Mesendoderm (in vitro differentiated cells): Measurements from ENCODE around the gene TGFB1I1.

Source experiments
- DNase-seq: peaks from one replicate; pipeline ENCODE4 v3.0.0; 2013
- H2AK5ac ChIP-seq: 2 replicates; pipeline ENCODE4 v1.6.1; 2013; ENCODE audit warnings: low read length, inconsistent platforms
- H2BK120ac ChIP-seq: 2 replicates; pipeline ENCODE4 v1.6.1; 2013; ENCODE audit warnings: low read depth, mild to moderate bottlenecking, low read length, moderate library complexity, mixed read lengths
- H2BK15ac ChIP-seq: replicated peaks from 2 replicates; pipeline ENCODE4 v1.6.1; 2013; ENCODE audit warnings: low read depth, mild to moderate bottlenecking, moderate library complexity
- H2BK5ac ChIP-seq: 2 replicates; pipeline ENCODE4 v1.6.1; 2013; ENCODE audit warnings: low read length, inconsistent platforms
- H3K18ac ChIP-seq: 2 replicates; pipeline ENCODE4 v1.6.1; 2013; ENCODE audit warnings: mild to moderate bottlenecking, low read length, mixed read lengths
- H3K23ac ChIP-seq: one replicate; pipeline ENCODE4 v1.6.1; 2013; ENCODE audit warnings: low read length
- H3K27ac ChIP-seq: 2 replicates; pipeline ENCODE4 v1.5.1; 2013; ENCODE audit warnings: low read depth, mild to moderate bottlenecking, inconsistent platforms, low read length, moderate library complexity
- H3K27me3 ChIP-seq: 2 replicates; pipeline ENCODE4 v1.6.1; 2013; ENCODE audit warnings: low read length, control low read depth, mild to moderate bottlenecking, inconsistent platforms; ENCODE audit not compliant: insufficient read depth, poor library complexity
- H3K36me3 ChIP-seq: 2 replicates; pipeline ENCODE4 v1.6.1; 2013; ENCODE audit warnings: low read length, inconsistent platforms; ENCODE audit not compliant: control insufficient read depth, insufficient read depth
- H3K4ac ChIP-seq: one replicate; pipeline ENCODE4 v1.6.1; 2013; ENCODE audit warnings: low read depth, mild to moderate bottlenecking, low read length, moderate library complexity
- H3K4me1 ChIP-seq: 2 replicates; pipeline ENCODE4 v1.6.1; 2013; ENCODE audit warnings: low read depth, low read length, inconsistent platforms; ENCODE audit not compliant: control insufficient read depth
- H3K4me2 ChIP-seq: 2 replicates; pipeline ENCODE4 v1.6.1; 2013; ENCODE audit warnings: low read length
- H3K4me3 ChIP-seq: 2 replicates; pipeline ENCODE4 v1.5.1; 2013; ENCODE audit warnings: mild to moderate bottlenecking, low read length
- H3K56ac ChIP-seq: one replicate; pipeline ENCODE4 v1.6.1; 2013; ENCODE audit warnings: low read length
- H3K79me1 ChIP-seq: 2 replicates; pipeline ENCODE4 v1.6.1; 2013; ENCODE audit warnings: low read length, inconsistent platforms
- H3K79me2 ChIP-seq: 2 replicates; pipeline ENCODE4 v1.6.1; 2013; ENCODE audit warnings: mild to moderate bottlenecking, low read length; ENCODE audit not compliant: control insufficient read depth, insufficient read depth
- H3K9ac ChIP-seq: 2 replicates; pipeline ENCODE4 v1.6.1; 2013; ENCODE audit warnings: low read length, inconsistent platforms
- H4K5ac ChIP-seq: one replicate; pipeline ENCODE4 v1.6.1; 2013; ENCODE audit warnings: low read length
- H4K8ac ChIP-seq: one replicate; pipeline ENCODE4 v1.6.1; 2013; ENCODE audit warnings: low read depth, mild to moderate bottlenecking, control low read depth, low read length, moderate library complexity
- WGBS: extraction: QIAGEN DNeasy Blood & Tissue Kit; methylation state at CpG from one replicate; pipeline ENCODE4 v1.1.7; 2013; ENCODE audit warnings: low lambda C conversion rate, missing lambda C conversion rate; ENCODE audit not compliant: insufficient coverage; ENCODE audit errors: extremely low coverage; 5-methylcytosine and 5-hydroxymethylcytosine counted together

TGFB1I1 gene

GRCh38 chr16:31513126-31513525 lies 41.2 kb downstream of the TGFB1I1 start:
- no CpG with 5 or more reads among the region's 6 CpGs for WGBS
- Histone ChIP-seq H3K27ac (no peak overlapping the region), H3K27me3 (no peaks in the 10 kb centered on the region), H2BK15ac (no peak overlapping the region), H4K8ac (no peak overlapping the region), H2AK5ac (no peak overlapping the region), H3K36me3 (no peaks in the 10 kb centered on the region), H2BK120ac (no peak overlapping the region), H3K4me1 (peaks cover 2% of the 10 kb centered on the region), H2BK5ac (no peak overlapping the region), H3K23ac (no peak overlapping the region), H4K5ac (no peak overlapping the region), H3K79me1 (no peaks in the 10 kb centered on the region), H3K18ac (no peak overlapping the region), H3K4me2 (no peak overlapping the region), H3K9ac (no peak overlapping the region), H3K79me2 (no peaks in the 10 kb centered on the region), H3K56ac (no peak overlapping the region), H3K4ac (no peak overlapping the region), H3K4me3 (no peak overlapping the region)
- DNase-seq: no peak

- H3K27me3 ChIP-seq: no peaks in the 10 kb centered on the region
- no peak overlapping the region for H3K9ac ChIP-seq
Measured at GRCh38 chr16:31513884-31514283, 41.9 kb downstream of the TGFB1I1 start.

DNA sequence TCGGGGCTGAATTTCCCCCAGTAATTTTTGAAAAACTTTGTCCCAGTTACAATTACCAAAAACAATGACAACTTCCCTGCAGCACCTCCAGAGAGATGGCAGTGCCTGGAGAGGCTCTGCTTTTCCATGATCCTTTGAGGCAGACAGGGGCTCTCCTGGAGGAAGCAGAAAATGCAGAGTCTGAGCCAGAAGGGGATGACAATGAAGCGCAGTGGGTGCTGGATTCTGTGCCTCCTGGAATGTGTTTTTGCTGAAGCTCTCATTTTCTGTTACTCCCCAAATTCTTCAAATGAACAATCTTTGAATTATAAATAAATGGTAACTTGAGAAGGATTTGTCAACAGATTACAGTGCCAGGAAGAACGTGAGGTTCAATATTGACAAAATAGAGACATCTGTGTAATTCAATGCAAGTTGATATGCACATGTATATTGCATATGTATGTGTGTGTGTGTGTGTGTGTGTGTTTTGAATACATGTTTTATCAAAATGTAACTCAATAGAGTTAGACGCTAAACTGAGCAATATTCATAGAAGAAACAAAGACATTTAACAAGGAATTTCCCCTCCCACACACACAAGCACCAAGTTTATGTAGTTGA lies 45.9 kb downstream of the TGFB1I1 start:
- Histone ChIP-seq H2BK120ac (no peak overlapping the region), H3K18ac (no peak overlapping the region), H2BK5ac (no peak overlapping the region), H3K4me2 (no peak overlapping the region), H3K4me3 (no peak overlapping the region), H4K5ac (no peak overlapping the region), H3K4me1 (no peaks in the 10 kb centered on the region), H4K8ac (no peak overlapping the region), H3K79me1 (no peaks in the 10 kb centered on the region), H3K56ac (no peak overlapping the region), H2BK15ac (no peak overlapping the region), H3K36me3 (no peaks in the 10 kb centered on the region), H3K79me2 (no peaks in the 10 kb centered on the region), H3K9ac (no peak overlapping the region), H3K23ac (no peak overlapping the region), H2AK5ac (no peak overlapping the region), H3K4ac (no peak overlapping the region), H3K27me3 (no peaks in the 10 kb centered on the region), H3K27ac (no peak overlapping the region)
- no peak for DNase-seq
- WGBS: no CpG with 5 or more reads among the region's 4 CpGs

More at GRCh38 chr16:31513884-31514283, 41.9 kb downstream of the TGFB1I1 start:
- Histone ChIP-seq H3K4ac (no peak overlapping the region), H3K27ac (no peak overlapping the region), H2BK5ac (no peak overlapping the region), H3K56ac (no peak overlapping the region), H4K5ac (no peak overlapping the region), H3K79me2 (no peaks in the 10 kb centered on the region), H4K8ac (no peak overlapping the region), H3K4me2 (no peak overlapping the region), H2AK5ac (no peak overlapping the region), H3K4me1 (peaks cover 2% of the 10 kb centered on the region), H2BK120ac (no peak overlapping the region), H3K79me1 (no peaks in the 10 kb centered on the region), H3K36me3 (no peaks in the 10 kb centered on the region), H2BK15ac (no peak overlapping the region), H3K23ac (no peak overlapping the region), H3K4me3 (no peak overlapping the region), H3K18ac (no peak overlapping the region)
- no peak for DNase-seq

DNA sequence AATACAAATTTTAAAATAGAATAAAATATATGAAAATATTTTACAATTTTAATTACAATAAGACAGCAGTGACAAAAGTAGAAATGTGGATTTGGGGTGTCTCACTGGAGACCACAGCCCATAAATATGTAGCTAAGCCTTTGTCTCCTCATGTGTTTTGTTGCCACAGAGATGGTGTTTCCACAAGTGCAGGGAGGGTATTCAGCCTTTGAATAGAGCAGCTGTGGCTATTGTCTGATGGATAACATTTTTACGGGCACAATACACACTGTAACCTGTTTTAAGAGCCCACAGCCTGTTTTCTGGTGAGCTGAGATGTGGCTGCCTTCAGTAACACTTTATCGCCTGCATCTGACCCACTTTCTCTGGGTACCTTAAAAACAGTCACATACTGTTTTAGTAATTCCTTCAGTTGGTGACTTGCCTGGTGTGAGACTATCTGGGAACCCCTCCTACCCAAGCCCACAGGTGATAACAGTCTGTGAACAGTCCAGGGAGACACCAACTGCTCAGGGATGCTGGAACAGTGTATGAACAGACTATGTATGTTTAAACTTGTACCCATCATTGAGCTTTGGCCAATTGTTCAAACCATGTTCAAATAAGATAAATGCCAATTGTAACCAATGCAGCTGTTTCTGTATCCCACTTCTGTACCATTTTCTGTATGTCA lies 47.9 kb downstream of the TGFB1I1 start:
- H4K5ac ChIP-seq: no peak overlapping the region
- DNase-seq: no peak
- no peak overlapping the region for H3K27ac ChIP-seq

DNA sequence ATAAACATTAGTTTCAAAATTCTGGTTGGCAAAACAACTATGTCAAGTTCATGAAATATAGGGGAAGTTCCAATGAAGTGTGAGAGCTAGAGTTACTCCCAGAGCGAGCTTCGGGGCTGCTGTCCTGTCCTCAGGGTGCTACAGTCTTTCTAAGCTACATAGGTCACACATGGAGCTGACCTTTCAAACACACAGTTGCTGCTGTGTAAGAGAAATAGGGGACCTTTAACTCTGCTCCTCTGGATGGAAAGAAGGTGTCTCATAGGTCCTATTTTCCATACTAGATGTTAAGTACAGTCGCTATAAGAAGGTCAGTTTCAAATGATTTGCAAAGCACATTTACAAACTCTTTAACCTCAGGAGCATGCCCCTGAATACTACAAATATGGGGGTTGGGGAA lies 49.4 kb downstream of the TGFB1I1 start:
- Histone ChIP-seq H2BK120ac (no peak overlapping the region), H3K36me3 (no peaks in the 10 kb centered on the region), H3K9ac (no peak overlapping the region), H3K4me3 (no peak overlapping the region), H3K79me1 (no peaks in the 10 kb centered on the region), H2BK5ac (no peak overlapping the region), H4K8ac (no peak overlapping the region), H3K4me1 (no peaks in the 10 kb centered on the region), H3K23ac (no peak overlapping the region), H3K79me2 (no peaks in the 10 kb centered on the region), H3K27me3 (no peaks in the 10 kb centered on the region), H2AK5ac (no peak overlapping the region), H2BK15ac (no peak overlapping the region), H3K56ac (no peak overlapping the region), H3K4me2 (no peak overlapping the region), H3K27ac (no peak overlapping the region), H3K4ac (no peak overlapping the region), H3K18ac (no peak overlapping the region), H4K5ac (no peak overlapping the region)
- no peak for DNase-seq
- WGBS: no CpG with 5 or more reads among the region's 3 CpGs

More for the DNA sequence above, 47.9 kb downstream of the TGFB1I1 start:
- no peak overlapping the region for H3K9ac ChIP-seq
- no peak overlapping the region for H3K4ac ChIP-seq
- no peaks in the 10 kb centered on the region for H3K79me1 ChIP-seq
- no peak overlapping the region for H2AK5ac ChIP-seq
- H2BK5ac ChIP-seq: no peak overlapping the region
- H3K27me3 ChIP-seq: no peaks in the 10 kb centered on the region
- H3K4me3 ChIP-seq: no peak overlapping the region
- no peak overlapping the region for H4K8ac ChIP-seq
- no peak overlapping the region for H2BK120ac ChIP-seq
- no peak overlapping the region for H2BK15ac ChIP-seq
- H3K18ac ChIP-seq: no peak overlapping the region
- H3K4me2 ChIP-seq: no peak overlapping the region
- no peaks in the 10 kb centered on the region for H3K4me1 ChIP-seq
- no peaks in the 10 kb centered on the region for H3K36me3 ChIP-seq
- H3K56ac ChIP-seq: no peak overlapping the region
- no peaks in the 10 kb centered on the region for H3K79me2 ChIP-seq
- no peak overlapping the region for H3K23ac ChIP-seq
- WGBS: no CpG with 5 or more reads among the region's 2 CpGs

DNA sequence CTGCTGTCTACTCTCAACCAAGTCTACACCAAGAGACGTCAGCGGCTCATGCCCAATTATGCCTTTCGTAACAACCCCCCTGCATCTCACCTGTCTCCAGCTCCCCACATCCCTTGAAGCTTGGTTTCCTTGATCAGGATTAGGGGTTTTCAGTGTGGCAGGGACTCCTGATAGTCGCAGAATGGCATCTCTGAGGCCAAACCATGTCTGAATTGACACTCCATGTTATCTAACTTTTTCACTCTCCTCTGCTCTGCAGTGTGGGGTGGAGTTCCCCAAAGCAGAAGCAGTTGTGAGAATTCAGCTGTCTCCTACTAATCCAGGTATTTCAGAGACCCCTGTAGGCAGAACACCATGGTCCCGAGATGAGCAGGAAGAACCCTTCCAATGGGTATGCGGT lies 50.1 kb downstream of the TGFB1I1 start:
- H3K79me2 ChIP-seq: no peaks in the 10 kb centered on the region

More for the DNA sequence above, 50.1 kb downstream of the TGFB1I1 start:
- Histone ChIP-seq H2BK5ac (no peak overlapping the region), H2BK120ac (no peak overlapping the region), H3K56ac (no peak overlapping the region), H3K27ac (no peak overlapping the region), H4K8ac (no peak overlapping the region), H3K4me2 (no peak overlapping the region), H3K9ac (no peak overlapping the region), H3K4me1 (no peaks in the 10 kb centered on the region), H3K27me3 (no peaks in the 10 kb centered on the region), H3K18ac (no peak overlapping the region), H3K4ac (no peak overlapping the region), H2AK5ac (no peak overlapping the region), H3K79me1 (no peaks in the 10 kb centered on the region), H3K36me3 (no peaks in the 10 kb centered on the region), H4K5ac (no peak overlapping the region), H3K23ac (no peak overlapping the region), H2BK15ac (no peak overlapping the region), H3K4me3 (no peak overlapping the region)
- no peak for DNase-seq
- WGBS: no CpG with 5 or more reads among the region's 6 CpGs
